HEK293T (cell line): ENCODE measurements around the gene C8B.

Experiments used
- ARNT ChIP-seq: fragments of 450-650 bp; IDR thresholded peaks from 2 replicates; pipeline ENCODE4 v1.6.1; 2017; ENCODE audit warnings: mild to moderate bottlenecking
- FOXM1 ChIP-seq: fragments of 450-650 bp; IDR thresholded peaks from 2 replicates; pipeline ENCODE4 v1.6.1; 2017; ENCODE audit warnings: mild to moderate bottlenecking, borderline replicate concordance
- HDGF ChIP-seq: fragments of 450-650 bp; IDR thresholded peaks from 2 replicates; pipeline ENCODE4 v1.6.1; 2017; ENCODE audit warnings: antibody characterized with exemption, borderline replicate concordance
- LEF1 ChIP-seq: fragments of 450-650 bp; IDR thresholded peaks from 2 replicates; pipeline ENCODE4 v1.6.1; 2017; ENCODE audit warnings: mild to moderate bottlenecking, borderline replicate concordance
- SP1 ChIP-seq: fragments of 450-650 bp; IDR thresholded peaks from 2 replicates; pipeline ENCODE4 v1.6.1; 2017
- SUZ12 ChIP-seq: fragments of 450-650 bp; IDR thresholded peaks from 2 replicates; pipeline ENCODE4 v1.6.1; 2016; ENCODE audit warnings: mild to moderate bottlenecking
- TARDBP ChIP-seq: fragments of 450-650 bp; IDR thresholded peaks from 2 replicates; pipeline ENCODE4 v1.6.1; 2016
- ZNF384 ChIP-seq: fragments of 450-650 bp; IDR thresholded peaks from 2 replicates; pipeline ENCODE4 v1.6.1; 2016

- TF ChIP-seq LEF1, result no peak
- TF ChIP-seq TARDBP, result no peak
- TF ChIP-seq FOXM1, result no peak
- no peak for TF ChIP-seq SUZ12
- no peak for TF ChIP-seq ZNF384
- no peak for TF ChIP-seq ARNT
- no peak for TF ChIP-seq SP1
- no peak for TF ChIP-seq HDGF
Measured at GRCh38 chr1:56964349-56965017, 1.3 kb downstream of the C8B start.
